ENCODE results near the gene SLC24A3. TPM values are rescaled to one million over a fixed set of nuclear protein-coding genes. Genes with fewer than 3 reads are reported as not detected.

Gene SLC24A3
- total RNA-seq, 1 experiment from 2014 or later: 0.04 TPM

- no peak for DNase-seq (ENCODE audit: low spot score)
These were observed 382.5 kb downstream of the SLC24A3 start for GRCh38 chr20:19594896-19595295.

- no peak for DNase-seq (ENCODE audit: low spot score)
These were observed 385.8 kb downstream of the SLC24A3 start for GRCh38 chr20:19598117-19598850.

GRCh38 chr20:19599200-19599599 is 386.8 kb downstream of the SLC24A3 start:
- DNase-seq (ENCODE audit: low spot score): no peak

GRCh38 chr20:19600042-19600441 is 387.6 kb downstream of the SLC24A3 start:
- no peak for DNase-seq (ENCODE audit: low spot score)

- no peak for DNase-seq (ENCODE audit: low spot score)
These were observed 388.8 kb downstream of the SLC24A3 start for GRCh38 chr20:19601126-19601810.

- no peak for DNase-seq (ENCODE audit: low spot score)
These were observed 390.4 kb downstream of the SLC24A3 start for GRCh38 chr20:19602675-19603375.

GRCh38 chr20:19603376-19603750 is 390.9 kb downstream of the SLC24A3 start:
- DNase-seq (ENCODE audit: low spot score): no peak

- no peak for DNase-seq (ENCODE audit: low spot score)
These were observed 393.5 kb downstream of the SLC24A3 start for GRCh38 chr20:19605786-19606485.

GRCh38 chr20:19609642-19610223 is 397.3 kb downstream of the SLC24A3 start:
- no peak for DNase-seq (ENCODE audit: low spot score)

- DNase-seq (ENCODE audit: low spot score): no peak
These were observed 403.2 kb downstream of the SLC24A3 start for GRCh38 chr20:19615629-19616028.

- DNase-seq (ENCODE audit: low spot score): no peak
These were observed 403.6 kb downstream of the SLC24A3 start for GRCh38 chr20:19616081-19616480.

GRCh38 chr20:19616620-19617019 is 404.2 kb downstream of the SLC24A3 start:
- no peak for DNase-seq (ENCODE audit: low spot score)

GRCh38 chr20:19617256-19617655 is 404.8 kb downstream of the SLC24A3 start:
- no peak for DNase-seq (ENCODE audit: low spot score)

GRCh38 chr20:19618711-19619110 is 406.3 kb downstream of the SLC24A3 start:
- DNase-seq (ENCODE audit: low spot score): no peak

- DNase-seq (ENCODE audit: low spot score): no peak
These were observed 407.5 kb downstream of the SLC24A3 start for GRCh38 chr20:19619904-19620430.

- no peak for DNase-seq (ENCODE audit: low spot score)
These were observed 408.0 kb downstream of the SLC24A3 start for GRCh38 chr20:19620446-19620845.

- DNase-seq (ENCODE audit: low spot score): no peak
These were observed 408.6 kb downstream of the SLC24A3 start for GRCh38 chr20:19621072-19621471.

GRCh38 chr20:19624221-19624965 is 412.0 kb downstream of the SLC24A3 start:
- DNase-seq (ENCODE audit: low spot score): no peak

GRCh38 chr20:19625426-19625825 is 413.0 kb downstream of the SLC24A3 start:
- DNase-seq (ENCODE audit: low spot score): no peak

GRCh38 chr20:19626896-19627295 is 414.5 kb downstream of the SLC24A3 start:
- no peak for DNase-seq (ENCODE audit: low spot score)
